GM23248 (cell line): ENCODE results near the gene DTNB. TPM values are rescaled to one million over a fixed set of nuclear protein-coding genes. Genes with fewer than 3 reads are reported as not detected.

Source experiments
- DNase-seq: peaks from one replicate; pipeline ENCODE4 v3.0.0-alpha.2; 2015
- H2AFZ ChIP-seq: fragments of 200-600 bp; sonication (generic); 2 replicates; pipeline ENCODE4 v1.6.1; 2016; ENCODE audit warnings: antibody characterized with exemption
- H3F3A ChIP-seq: fragments of 200-600 bp; sonication (generic); 2 replicates; pipeline ENCODE4 v1.6.1; 2016; ENCODE audit warnings: mild to moderate bottlenecking, antibody characterized with exemption, mixed run types; ENCODE audit not compliant: insufficient read depth
- H3K27ac ChIP-seq: fragments of 200-600 bp; sonication (generic); 2 replicates; pipeline ENCODE4 v1.5.1; 2016; ENCODE audit warnings: mild to moderate bottlenecking
- H3K27me3 ChIP-seq: fragments of 200-600 bp; sonication (generic); replicated peaks from 2 replicates; pipeline ENCODE4 v1.6.1; 2016; ENCODE audit warnings: mild to moderate bottlenecking; ENCODE audit not compliant: insufficient read depth
- H3K36me3 ChIP-seq: fragments of 200-600 bp; sonication (generic); 2 replicates; pipeline ENCODE4 v1.6.1; 2016; ENCODE audit warnings: low read depth, mild to moderate bottlenecking
- H3K4me1 ChIP-seq: fragments of 200-600 bp; sonication (generic); 2 replicates; pipeline ENCODE4 v1.6.1; 2016; ENCODE audit warnings: mild to moderate bottlenecking; ENCODE audit not compliant: insufficient read depth
- H3K4me2 ChIP-seq: fragments of 200-600 bp; sonication (generic); one replicate; pipeline ENCODE4 v1.6.1; 2016; ENCODE audit warnings: mild to moderate bottlenecking; ENCODE audit not compliant: unreplicated experiment
- H3K4me3 ChIP-seq: fragments of 200-600 bp; sonication (generic); 2 replicates; pipeline ENCODE4 v1.5.1; 2016; ENCODE audit warnings: mild to moderate bottlenecking
- H3K79me2 ChIP-seq: fragments of 200-600 bp; sonication (generic); 2 replicates; pipeline ENCODE4 v1.6.1; 2016; ENCODE audit warnings: mild to moderate bottlenecking; ENCODE audit not compliant: insufficient read depth
- H3K9ac ChIP-seq: fragments of 200-600 bp; sonication (generic); 2 replicates; pipeline ENCODE4 v1.6.1; 2016; ENCODE audit warnings: mild to moderate bottlenecking
- H3K9me2 ChIP-seq: fragments of 200-600 bp; sonication (generic); 2 replicates; pipeline ENCODE4 v1.6.1; 2016; ENCODE audit warnings: mixed run types, mild to moderate bottlenecking, moderate library complexity; ENCODE audit not compliant: insufficient read depth
- H3K9me3 ChIP-seq: fragments of 200-600 bp; sonication (generic); one replicate; pipeline ENCODE4 v1.6.1; 2017; ENCODE audit warnings: low read depth
- H4K20me1 ChIP-seq: fragments of 200-600 bp; sonication (generic); 2 replicates; pipeline ENCODE4 v1.6.0; 2016; ENCODE audit not compliant: insufficient read depth
- EZH2 ChIP-seq: fragments of 200-600 bp; sonication (generic); IDR thresholded peaks from 2 replicates; pipeline ENCODE4 v1.6.1; 2018; ENCODE audit warnings: antibody characterized with exemption, mild to moderate bottlenecking; ENCODE audit not compliant: insufficient read depth, poor library complexity, severe bottlenecking
- EZH2phosphoT487 ChIP-seq: fragments of 200-600 bp; sonication (generic); IDR thresholded peaks from 2 replicates; pipeline ENCODE4 v1.6.1; 2018; ENCODE audit warnings: antibody characterized with exemption, moderate library complexity, mild to moderate bottlenecking, low read depth; ENCODE audit not compliant: insufficient read depth
- WGBS, 2 experiments: methylation state at CpG; one replicate each; pipeline ENCODE4 v1.1.6; 2015 to 2017; ENCODE audit warnings: low lambda C conversion rate in 2 of 2, low coverage in 1 of 2; ENCODE audit errors: missing lambda C conversion rate in 2 of 2; 5-methylcytosine and 5-hydroxymethylcytosine counted together
- in situ Hi-C: fragments of 300-500 bp; cut with MboI; formaldehyde crosslinking; loops from 2 replicates; pipeline ENCODE4 v1.15.0; 2020
- polyA plus RNA-seq: library from polyadenylated mRNA; unstranded; fragments of >200 nt; fragmentation: Nextera tagmentation; extraction: Ambion mirVana; gene quantifications from 2 replicates; pipeline ENCODE4 v1.2.1, GENCODE V29; 2016
- total RNA-seq: library from RNA; depleted of rRNA; stranded (reverse); fragments of >200 nt; shearing (Covaris generic); gene quantifications from 2 replicates; pipeline ENCODE4 v1.2.3, GENCODE V29; 2014

Gene DTNB
- total and polyA plus RNA-seq, 2 experiments from 2014 or later, result 1.1 to 4.0 TPM

DNA sequence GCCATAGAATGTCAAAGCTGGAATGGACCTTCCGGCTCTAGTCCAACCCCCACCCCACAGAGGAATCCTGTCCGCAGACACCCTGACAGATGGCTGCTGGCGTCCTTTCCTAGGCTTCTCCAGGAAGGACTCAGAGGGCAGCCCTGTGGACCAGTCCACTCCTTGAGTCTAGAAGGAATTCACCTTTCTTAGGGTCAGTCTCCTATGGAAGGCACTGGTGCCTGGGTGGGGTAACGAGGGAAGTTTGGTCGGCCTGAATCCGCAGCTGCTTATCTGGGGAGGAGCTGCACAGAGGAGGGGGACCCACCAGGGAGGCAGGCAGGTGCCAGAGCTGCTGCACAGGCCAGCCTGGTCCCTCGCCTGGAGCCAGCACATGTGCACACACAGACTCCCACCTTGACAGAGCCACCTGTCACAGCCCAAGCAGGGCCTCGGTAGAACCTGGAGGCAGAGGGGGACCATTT is 334.1 kb downstream of the DTNB start:
- Histone ChIP-seq H3K9ac (no peak overlapping the region), H3F3A (no peaks in the 10 kb centered on the region), H3K27ac (no peak overlapping the region), H3K79me2 (no peaks in the 10 kb centered on the region; the same call in 1 of the 2 replicates), H2AFZ (no peak overlapping the region), H3K4me1 (no peaks in the 10 kb centered on the region), H3K27me3 (no peaks in the 10 kb centered on the region), H3K4me2 (no peak overlapping the region), H3K4me3 (no peak overlapping the region), H3K9me2 (no peaks in the 10 kb centered on the region), H3K36me3 (no peaks in the 10 kb centered on the region), H3K9me3 (no peaks in the 10 kb centered on the region), H4K20me1 (no peaks in the 10 kb centered on the region)
- TF ChIP-seq EZH2phosphoT487 (no peak), EZH2 (no peak)
- in situ Hi-C loops, result no loop called here
- no peak for DNase-seq
- WGBS, 2 experiments, result 78 to 81% methylated on average over 8 of the region's 8 CpGs

DNA sequence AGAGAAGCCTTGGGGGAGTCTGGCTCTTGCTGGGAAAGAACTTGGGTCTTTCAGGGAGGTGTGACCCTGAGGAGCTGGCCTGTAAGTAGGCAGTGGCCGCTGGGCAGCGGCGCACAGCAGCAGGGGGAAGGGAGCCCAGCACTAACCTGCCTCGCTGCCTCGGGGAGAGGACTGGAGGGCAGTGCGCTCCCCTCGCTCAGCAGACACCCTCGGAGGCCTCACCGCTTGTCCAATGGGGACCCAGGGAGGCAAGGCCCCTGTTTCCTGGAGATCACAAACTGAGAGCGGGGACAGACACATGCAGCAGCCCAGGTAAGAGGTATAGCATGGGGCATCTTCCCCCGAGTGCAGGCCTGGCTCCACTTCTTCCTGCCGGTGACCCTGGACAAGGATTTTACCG is 335.0 kb downstream of the DTNB start:
- Histone ChIP-seq H3K4me2 (no peak overlapping the region), H3K9me2 (no peaks in the 10 kb centered on the region), H3K9ac (no peak overlapping the region), H3K27me3 (no peaks in the 10 kb centered on the region), H4K20me1 (no peaks in the 10 kb centered on the region; the same call in 1 of the 2 replicates), H3K79me2 (no peaks in the 10 kb centered on the region; the same call in 1 of the 2 replicates), H3K9me3 (no peaks in the 10 kb centered on the region), H3K36me3 (no peaks in the 10 kb centered on the region), H3F3A (no peaks in the 10 kb centered on the region), H2AFZ (no peak overlapping the region), H3K27ac (no peak overlapping the region), H3K4me3 (no peak overlapping the region), H3K4me1 (no peaks in the 10 kb centered on the region)
- no peak for DNase-seq
- in situ Hi-C loops, result no loop called here
- WGBS, 2 experiments, result 93 to 94% methylated on average over 12 to 13 of the region's 13 CpGs
- no peak for TF ChIP-seq EZH2phosphoT487
- no peak for TF ChIP-seq EZH2

DNA sequence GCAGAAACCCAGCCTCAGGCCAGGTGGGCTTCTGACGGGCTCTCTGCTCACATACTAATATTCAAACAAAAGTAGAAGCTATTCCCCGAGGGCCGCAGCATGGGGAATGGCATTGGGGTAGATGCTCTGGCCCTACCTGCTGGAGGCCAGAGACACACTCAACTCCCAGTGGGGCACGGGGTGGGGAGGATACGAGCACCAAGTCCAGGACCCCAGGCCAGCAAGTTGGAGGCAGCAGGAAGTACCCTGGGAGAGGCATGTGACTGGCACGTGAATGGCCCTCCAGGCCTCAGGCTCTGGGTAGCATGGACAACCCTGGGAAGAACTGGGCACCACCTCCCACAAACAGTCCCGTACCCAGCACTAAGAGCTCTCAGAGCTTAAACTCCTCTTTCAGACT is 335.5 kb downstream of the DTNB start:
- no peak for DNase-seq
- no peak overlapping the region for H3K27ac ChIP-seq
- in situ Hi-C loops, result no loop called here
- no peaks in the 10 kb centered on the region for H3K9me3 ChIP-seq
- H3K4me2 ChIP-seq, result no peak overlapping the region
- no peaks in the 10 kb centered on the region for H3K36me3 ChIP-seq
- no peak overlapping the region for H2AFZ ChIP-seq
- no peak overlapping the region for H3K9ac ChIP-seq
- no peak for TF ChIP-seq EZH2phosphoT487
- TF ChIP-seq EZH2, result no peak
- no peak overlapping the region for H3K4me3 ChIP-seq
- no peaks in the 10 kb centered on the region for H3K9me2 ChIP-seq
- no peaks in the 10 kb centered on the region; the same call in 1 of the 2 replicates for H3K79me2 ChIP-seq
- no peaks in the 10 kb centered on the region for H3F3A ChIP-seq
- H3K27me3 ChIP-seq, result no peaks in the 10 kb centered on the region
- 88 to 96% methylated on average over 7 of the region's 7 CpGs for WGBS, 2 experiments
- H4K20me1 ChIP-seq, result no peaks in the 10 kb centered on the region; the same call in 1 of the 2 replicates
- H3K4me1 ChIP-seq, result no peaks in the 10 kb centered on the region

DNA sequence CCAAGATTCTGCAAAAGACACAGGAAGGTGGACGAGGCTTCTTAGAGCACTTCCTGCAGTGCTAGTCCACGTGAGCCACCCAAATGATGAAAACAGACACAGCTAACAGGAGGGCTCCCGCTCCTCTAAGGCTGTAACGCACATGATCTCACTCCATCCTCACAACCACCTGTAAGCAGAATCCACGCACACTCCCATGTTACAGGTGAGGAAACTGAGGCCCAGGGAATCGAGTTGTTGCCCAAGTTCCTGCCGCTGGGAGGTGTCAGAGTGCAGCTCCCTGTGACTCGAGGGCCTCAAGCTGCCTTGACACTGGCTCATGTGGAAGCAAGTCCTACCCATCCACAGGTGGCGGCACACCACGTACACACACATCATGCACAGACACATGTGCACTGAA is 336.1 kb downstream of the DTNB start:
- Histone ChIP-seq H3K4me2 (no peak overlapping the region), H3K27ac (no peak overlapping the region), H3K79me2 (no peaks in the 10 kb centered on the region; the same call in 1 of the 2 replicates), H3K4me1 (no peaks in the 10 kb centered on the region), H4K20me1 (no peaks in the 10 kb centered on the region; the same call in 1 of the 2 replicates), H3K9ac (no peak overlapping the region), H3K9me2 (no peaks in the 10 kb centered on the region), H3K36me3 (no peaks in the 10 kb centered on the region), H3K27me3 (no peaks in the 10 kb centered on the region), H2AFZ (no peak overlapping the region), H3K9me3 (no peaks in the 10 kb centered on the region), H3F3A (no peaks in the 10 kb centered on the region), H3K4me3 (no peak overlapping the region)
- in situ Hi-C loops, result no loop called here
- DNase-seq, result no peak
- 87 to 88% methylated on average over 10 of the region's 10 CpGs for WGBS, 2 experiments
- TF ChIP-seq EZH2, result no peak
- TF ChIP-seq EZH2phosphoT487, result no peak
